Measurements from ENCODE around the gene TMEM79.

DNA sequence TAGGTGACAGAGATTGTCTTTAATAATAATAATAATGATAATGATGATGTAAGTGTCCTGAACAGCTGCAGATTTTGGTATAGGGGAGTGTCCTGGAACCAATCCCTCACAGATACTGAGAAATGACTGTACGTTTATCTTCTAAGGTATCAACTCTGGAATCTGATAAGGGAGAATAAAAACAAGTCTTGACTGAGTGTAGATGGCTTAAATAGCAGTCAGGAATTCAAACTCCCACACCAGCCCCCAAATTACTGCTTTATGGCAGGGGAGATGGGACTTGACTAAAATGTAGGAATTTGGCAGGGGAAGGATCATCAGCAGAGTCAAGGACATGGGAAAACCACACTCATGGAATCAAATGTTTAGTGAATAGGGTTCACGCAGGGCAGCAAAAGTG, 21.1 kb downstream of the TMEM79 start:
- TF ChIP-seq POLR2A (IDR thresholded peaks at IDR 0.05; ENCODE audit: low read depth, low read length): no peak
- TF ChIP-seq SPI1 (IDR thresholded peaks at IDR 0.05; ENCODE audit: low read depth, low read length): no peak
- no peak for TF ChIP-seq POLR2AphosphoS5 (IDR thresholded peaks at IDR 0.05; ENCODE audit: low read depth, low read length)

All from GM12891 (cell line).